Upper lobe of right lung (tissue), 1 donor: ENCODE measurements around the gene VCPKMT. TPM values are rescaled to one million over a fixed set of nuclear protein-coding genes. Genes with fewer than 3 reads are reported as not detected.

Experiments used
- ATAC-seq: fragments of 200-7000 bp; cut with Tn5 transposase; one replicate; pipeline ENCODE4 v1.9.1; 2020; ENCODE audit warnings: mild to moderate bottlenecking, moderate library complexity
- DNase-seq: peaks from one replicate; pipeline ENCODE4 v3.0.0-alpha.2; 2020
- H3K27ac ChIP-seq: fragments of 200-600 bp; one replicate; pipeline ENCODE4 v1.8.0; 2022
- H3K27me3 ChIP-seq: fragments of 200-600 bp; one replicate; pipeline ENCODE4 v1.8.0; 2022; ENCODE audit warnings: mild to moderate bottlenecking
- H3K36me3 ChIP-seq: fragments of 200-600 bp; one replicate; pipeline ENCODE4 v1.8.0; 2022
- H3K4me1 ChIP-seq: fragments of 200-600 bp; one replicate; pipeline ENCODE4 v1.8.0; 2022
- H3K4me3 ChIP-seq: fragments of 200-600 bp; one replicate; pipeline ENCODE4 v1.8.0; 2022; ENCODE audit warnings: mild to moderate bottlenecking
- H3K9me3 ChIP-seq: fragments of 200-600 bp; one replicate; pipeline ENCODE4 v1.8.0; 2022
- CTCF ChIP-seq: fragments of 200-600 bp; IDR thresholded peaks from one replicate; pipeline ENCODE4 v1.8.0; 2022; ENCODE audit warnings: antibody characterized with exemption
- intact Hi-C: fragments of 100-400 bp; cut with DNase I; formaldehyde crosslinking; loops from one replicate; pipeline ENCODE4 v1.11.0; 2022
- total RNA-seq: library from RNA; stranded (reverse); fragmentation: NEBNext Ultra II Directional; extraction: Animal tissue kit (Norgen Biotek cat#: 25700); gene quantifications from one replicate; pipeline ENCODE4 v1.2.1, GENCODE V29; 2021
- donor health status: DM: no; HTN: yes; CAD: no; lungs with severe emphysema.

The VCPKMT gene
- total RNA-seq, 1 donor from 2014 or later: 6.2 TPM

GRCh38 chr14:50070840-50071548, 45.4 kb downstream of the VCPKMT start:
- TF ChIP-seq CTCF: no peak
- no peaks in the 10 kb centered on the region for H3K9me3 ChIP-seq
- no peaks in the 10 kb centered on the region for H3K4me1 ChIP-seq
- ATAC-seq (no peak), DNase-seq (no peak)
- intact Hi-C loops: no loop called here
- H3K36me3 ChIP-seq: no peaks in the 10 kb centered on the region
- H3K27me3 ChIP-seq: no peaks in the 10 kb centered on the region
- no peak overlapping the region for H3K4me3 ChIP-seq
- H3K27ac ChIP-seq: no peak overlapping the region

- ATAC-seq: no peak
- intact Hi-C loops: no loop called here
- no peak for TF ChIP-seq CTCF
- H3K27ac ChIP-seq: no peak overlapping the region
- no peak for DNase-seq
- H3K9me3 ChIP-seq: no peaks in the 10 kb centered on the region
- H3K27me3 ChIP-seq: no peaks in the 10 kb centered on the region
- H3K4me3 ChIP-seq: no peak overlapping the region
- H3K36me3 ChIP-seq: no peaks in the 10 kb centered on the region
- H3K4me1 ChIP-seq: peaks cover 6% of the 10 kb centered on the region
Observed at GRCh38 chr14:50070230-50070629, 46.1 kb downstream of the VCPKMT start.

GRCh38 chr14:50069325-50069724, 47.0 kb downstream of the VCPKMT start:
- DNase-seq (no peak), ATAC-seq (no peak)
- H3K27ac ChIP-seq: no peak overlapping the region
- H3K9me3 ChIP-seq: no peaks in the 10 kb centered on the region
- intact Hi-C loops: no loop called here
- no peak for TF ChIP-seq CTCF
- H3K36me3 ChIP-seq: no peaks in the 10 kb centered on the region
- H3K4me3 ChIP-seq: no peak overlapping the region
- peaks cover 6% of the 10 kb centered on the region for H3K4me1 ChIP-seq
- no peaks in the 10 kb centered on the region for H3K27me3 ChIP-seq

- no peak overlapping the region for H3K27ac ChIP-seq
- intact Hi-C loops: no loop called here
Observed at GRCh38 chr14:50068496-50068895, 47.9 kb downstream of the VCPKMT start.

GRCh38 chr14:50067723-50068495, 48.5 kb downstream of the VCPKMT start:
- TF ChIP-seq CTCF: no peak

More at GRCh38 chr14:50068496-50068895, 47.9 kb downstream of the VCPKMT start:
- H3K27me3 ChIP-seq: no peaks in the 10 kb centered on the region
- H3K36me3 ChIP-seq: no peaks in the 10 kb centered on the region
- TF ChIP-seq CTCF: no peak
- peaks cover 6% of the 10 kb centered on the region for H3K4me1 ChIP-seq
- no peaks in the 10 kb centered on the region for H3K9me3 ChIP-seq
- ATAC-seq (no peak), DNase-seq (no peak)
- no peak overlapping the region for H3K4me3 ChIP-seq

More at GRCh38 chr14:50067723-50068495, 48.5 kb downstream of the VCPKMT start:
- H3K9me3 ChIP-seq: no peaks in the 10 kb centered on the region
- ATAC-seq (no peak), DNase-seq (no peak)
- no peaks in the 10 kb centered on the region for H3K27me3 ChIP-seq
- H3K4me1 ChIP-seq: peaks cover 6% of the 10 kb centered on the region
- H3K27ac ChIP-seq: no peak overlapping the region
- no peak overlapping the region for H3K4me3 ChIP-seq
- intact Hi-C loops: no loop called here
- no peaks in the 10 kb centered on the region for H3K36me3 ChIP-seq
